Retinal pigment epithelial cell (primary cell): ENCODE data around the gene TMEM174.

Source experiments
- DNase-seq: peaks from one replicate; pipeline ENCODE4 v3.0.0-alpha.2; 2010; ENCODE audit warnings: low read depth
- H3K4me3 ChIP-seq: 2 replicates; pipeline ENCODE4 v1.5.1; 2011; ENCODE audit warnings: mild to moderate bottlenecking, low read length, control low read depth, moderate library complexity
- CTCF ChIP-seq: conservative IDR thresholded peaks from 2 replicates; pipeline ENCODE4 v1.5.1; 2011; ENCODE audit warnings: low read depth, low read length, control low read depth, inconsistent platforms

The TMEM174 gene

GRCh38 chr5:73189871-73190376 is 16.9 kb downstream of the TMEM174 start:
- H3K4me3 ChIP-seq: no peak overlapping the region
- TF ChIP-seq CTCF: no peak
- no peak for DNase-seq

- no peak for TF ChIP-seq CTCF
- DNase-seq: no peak
- H3K4me3 ChIP-seq: no peak overlapping the region
Observed at GRCh38 chr5:73192370-73192769, 19.4 kb downstream of the TMEM174 start.

- DNase-seq: no peak
- no peak overlapping the region for H3K4me3 ChIP-seq
- TF ChIP-seq CTCF: no peak
Observed at GRCh38 chr5:73193592-73193991, 20.6 kb downstream of the TMEM174 start.

GRCh38 chr5:73196201-73196600 is 23.2 kb downstream of the TMEM174 start:
- no peak overlapping the region for H3K4me3 ChIP-seq
- DNase-seq: no peak
- no peak for TF ChIP-seq CTCF

GRCh38 chr5:73197637-73198257 is 24.8 kb downstream of the TMEM174 start:
- no peak overlapping the region for H3K4me3 ChIP-seq
- TF ChIP-seq CTCF: no peak
- DNase-seq: no peak

GRCh38 chr5:73198833-73199592 is 26.0 kb downstream of the TMEM174 start:
- no peak overlapping the region for H3K4me3 ChIP-seq
- TF ChIP-seq CTCF: no peak
- DNase-seq: no peak

GRCh38 chr5:73199671-73200070 is 26.7 kb downstream of the TMEM174 start:
- TF ChIP-seq CTCF: no peak
- no peak overlapping the region for H3K4me3 ChIP-seq
- DNase-seq: peak; percentile 72
